NCI-H1092 (cell line): ENCODE data around the gene ANKFN1.

Experiments used
- DNase-seq: peaks from one replicate; lab custom pipeline; 2025; lab: John Stamatoyannopoulos, UW

Gene ANKFN1

GRCh38 chr17:56148333-56148732 lies 4.9 kb upstream of the ANKFN1 start:
- DNase-seq: no peak

- no peak for DNase-seq
Measured at GRCh38 chr17:56149266-56150036, 3.8 kb upstream of the ANKFN1 start.

- no peak for DNase-seq
Measured at GRCh38 chr17:56150649-56151048, 2.6 kb upstream of the ANKFN1 start.

GRCh38 chr17:56157845-56158244 lies 4.6 kb downstream of the ANKFN1 start:
- no peak for DNase-seq

- no peak for DNase-seq
Measured at GRCh38 chr17:56158344-56158743, 5.1 kb downstream of the ANKFN1 start.

GRCh38 chr17:56158915-56159825 lies 5.9 kb downstream of the ANKFN1 start:
- no peak for DNase-seq

- DNase-seq: no peak
Measured at GRCh38 chr17:56159826-56160380, 6.6 kb downstream of the ANKFN1 start.

- no peak for DNase-seq
Measured at GRCh38 chr17:56160422-56160821, 7.1 kb downstream of the ANKFN1 start.

GRCh38 chr17:56165072-56165641 lies 11.9 kb downstream of the ANKFN1 start:
- no peak for DNase-seq

- DNase-seq: no peak
Measured at GRCh38 chr17:56167491-56167890, 14.2 kb downstream of the ANKFN1 start.

- DNase-seq: no peak
Measured at GRCh38 chr17:56169621-56170020, 16.3 kb downstream of the ANKFN1 start.

- no peak for DNase-seq
Measured at GRCh38 chr17:56171186-56171959, 18.1 kb downstream of the ANKFN1 start.

GRCh38 chr17:56172517-56172982 lies 19.3 kb downstream of the ANKFN1 start:
- DNase-seq: peak; percentile 79

GRCh38 chr17:56173026-56173425 lies 19.8 kb downstream of the ANKFN1 start:
- no peak for DNase-seq

GRCh38 chr17:56173958-56174835 lies 20.9 kb downstream of the ANKFN1 start:
- no peak for DNase-seq

GRCh38 chr17:56175299-56175955 lies 22.2 kb downstream of the ANKFN1 start:
- no peak for DNase-seq

GRCh38 chr17:56176091-56176490 lies 22.8 kb downstream of the ANKFN1 start:
- DNase-seq: no peak

GRCh38 chr17:56177361-56177760 lies 24.1 kb downstream of the ANKFN1 start:
- DNase-seq: no peak

GRCh38 chr17:56178203-56178602 lies 24.9 kb downstream of the ANKFN1 start:
- no peak for DNase-seq

GRCh38 chr17:56182081-56182480 lies 28.8 kb downstream of the ANKFN1 start:
- no peak for DNase-seq
